Heart left ventricle (tissue), 16 donors: Measurements from ENCODE around the gene ANKRD22. TPM values are rescaled to one million over a fixed set of nuclear protein-coding genes. Genes with fewer than 3 reads are reported as not detected.
A peak's percentile ranks its signal among the peaks of the same experiment; 100 is the strongest.
"Not testable (repeated sequence)": the region's sequence is repeated elsewhere in the genome, so short reads cannot be mapped to it uniquely, and the experiment has no call there.

Source experiments
- ATAC-seq, 4 donors: fragments of 200-7000 bp; cut with Tn5 transposase; one replicate each; pipeline ENCODE4 v1.9.1; 2020 to 2022; ENCODE audit warnings: moderate library complexity in 4 of 4, mild to moderate bottlenecking in 3 of 4, moderate number of reproducible peaks in 1 of 4
- DNase-seq, 5 donors: peaks; one replicate each; pipeline ENCODE4 v3.0.0-alpha.2; 2020
- H3K27ac ChIP-seq, 12 donors: fragments of 200-600 bp; sonication (generic) in 4 of 12; one replicate each; pipeline versions ENCODE4 v1.5.0 to v1.8.0; 2016 to 2022; ENCODE audit warnings: mild to moderate bottlenecking in 2 of 12
- H3K27me3 ChIP-seq, 9 donors: fragments of 200-600 bp; sonication (generic) in 2 of 9; one replicate each; pipeline versions ENCODE4 v1.5.1 to v1.8.0; 2016 to 2022; ENCODE audit warnings: mild to moderate bottlenecking in 3 of 9
- H3K36me3 ChIP-seq, 9 donors: fragments of 200-600 bp; sonication (generic) in 2 of 9; one replicate each; pipeline versions ENCODE4 v1.5.0 to v1.8.0; 2018 to 2022; ENCODE audit warnings: mild to moderate bottlenecking in 2 of 9
- H3K4me1 ChIP-seq, 12 donors: fragments of 200-600 bp; sonication (generic) in 4 of 12; one replicate each; pipeline versions ENCODE4 v1.5.0 to v1.8.0; 2016 to 2022; ENCODE audit warnings: mild to moderate bottlenecking in 3 of 12
- H3K4me3 ChIP-seq, 12 donors: fragments of 200-600 bp; sonication (generic) in 4 of 12; one replicate each; pipeline versions ENCODE4 v1.5.0 to v1.8.0; 2017 to 2022; ENCODE audit warnings: mild to moderate bottlenecking in 9 of 12, moderate library complexity in 4 of 12
- H3K9me3 ChIP-seq, 12 donors: fragments of 200-600 bp; sonication (generic) in 4 of 12; one replicate each; pipeline versions ENCODE4 v1.5.0 to v1.8.0; 2016 to 2022; ENCODE audit warnings: mild to moderate bottlenecking in 1 of 12
- CTCF ChIP-seq, 12 donors: fragments of 200-600 bp; sonication (generic) in 4 of 12; IDR thresholded peaks; one replicate each; pipeline versions ENCODE4 v1.5.0 to v1.8.0; 2018 to 2022; ENCODE audit warnings: antibody characterized with exemption in 12 of 12, mild to moderate bottlenecking in 5 of 12
- POLR2A ChIP-seq, 2 donors: fragments of 450-650 bp; IDR thresholded peaks; one replicate each; pipeline ENCODE4 v1.6.1; 2017; ENCODE audit warnings: antibody characterized with exemption in 2 of 2, mild to moderate bottlenecking in 2 of 2, moderate library complexity in 2 of 2
- WGBS, 4 donors: extraction: QIAGEN DNeasy Blood & Tissue Kit in 2 of 4; methylation state at CpG; one replicate each; pipeline versions ENCODE4 v1.1.5 to v1.1.7; 2013 to 2018; 5-methylcytosine and 5-hydroxymethylcytosine counted together
- intact Hi-C, 10 donors: fragments of 100-400 bp; cut with DNase I; formaldehyde crosslinking; loops; one replicate each; pipeline versions ENCODE4 v1.11.1 to v1.14.2; 2022
- polyA plus RNA-seq, 2 donors: library from polyadenylated mRNA; stranded (reverse); fragments of 200-250 nt; gene quantifications; one replicate each; pipeline ENCODE4 v1.2.3, GENCODE V29; 2013
- total RNA-seq, 9 donors: library from RNA; depleted of rRNA in 2 of 9; stranded (reverse); fragments of >200 nt in 2 of 9; fragmentation: NEBNext Ultra II Directional in 3 of 9; extraction: Animal tissue kit (Norgen Biotek cat#: 25700) in 3 of 9; gene quantifications; one replicate each; pipeline versions ENCODE4 v1.1.0 to v1.2.4, GENCODE V29; 2016 to 2023
- donor health status: ischemic (EF 13 %, LVEDD 7.1; RV severe dilation, severe dysfunction).
- donor health status: healthy with polysubstance abuse.
- donor health status: DM: no; HTN: yes; CAD: no.
- donor health status: DM: no; HTN: no; CAD: no.
- donor health status: ischemic (EF 25% LVEDD 6.9; RV normal size, moderate dysfunction).
- donor health status: ischemic (EF 25% LVEDD 5.7; RV mildly dilated, moderate dysfunction).
- donor health status: healthy.
- donor health status: DM: yes; HTN: yes; CAD: no.
- donor health status: ischemic (EF 35%, LVEDD 5.7; RV mildly dilated, moderate dysfunction).
- donor health status: nonischemic (EF 11% LVEDD 7.7; RV severe dilation, severe dysfunction).
- donor health status: DM: yes; HTN: yes; CAD: no.
- donor health status: PGD.
- donor health status: ischemic (EF 29% LVEDD 5.4; RV normal size, mild dysfunction).
- donor health status: nonischemic (EF 23%, LVEDD 6.1; RV moderate dilation, normal function).

The ANKRD22 gene
- total and polyA plus RNA-seq, 11 donors: 0.12 to 5.9 (median 0.52) TPM; not detected in 8

GRCh38 chr10:88838766-88839350, 12.8 kb downstream of the ANKRD22 start:
- intact Hi-C loops: loop anchor here in 8 of 10 donors (1.0 to 5.0 kb wide), 7 partner anchors 38 to 383 kb away; partner anchors contain the start of gene STAMBPL1 (in 2 of the 8)
- no peak for TF ChIP-seq POLR2A (IDR thresholded peaks at IDR 0.05)
- TF ChIP-seq CTCF (IDR thresholded peaks at IDR 0.05): no peak
- H3K4me3 ChIP-seq: no peak overlapping the region
- ATAC-seq: no peak
- H3K27me3 ChIP-seq: no peaks in the 10 kb centered on the region
- H3K4me1 ChIP-seq: peaks cover 0 to 32% (median 0%) of the 10 kb centered on the region in 12 donors
- no peak overlapping the region for H3K27ac ChIP-seq
- 95 to 98% (median 96%) methylated on average over 5 of the region's 5 CpGs for WGBS, 4 donors
- no peaks in the 10 kb centered on the region for H3K36me3 ChIP-seq
- DNase-seq: no peak
- no peaks in the 10 kb centered on the region for H3K9me3 ChIP-seq

- not testable (repeated sequence) for ATAC-seq
These were observed 14.0 kb downstream of the ANKRD22 start for GRCh38 chr10:88837632-88838031.

GRCh38 chr10:88835910-88836221, 15.8 kb downstream of the ANKRD22 start:
- Histone ChIP-seq H3K36me3 (no peaks in the 10 kb centered on the region), H3K4me1 (peaks cover 0 to 28% (median 0%) of the 10 kb centered on the region in 12 donors), H3K9me3 (no peaks in the 10 kb centered on the region), H3K4me3 (no peak overlapping the region), H3K27ac (no peak overlapping the region), H3K27me3 (no peaks in the 10 kb centered on the region)
- WGBS, 4 donors: 11 to 17% (median 12%) methylated on average over 2 of the region's 2 CpGs
- intact Hi-C loops: loop anchor here (1.0 to 5.0 kb wide), 14 partner anchors 41 to 386 kb away; partner anchors contain the start of gene STAMBPL1 (in 3 of the 10)
- ATAC-seq (peak in 1 of 4 donors; percentile 14), DNase-seq (no peak)
- TF ChIP-seq CTCF (IDR thresholded peaks at IDR 0.05) (peak in 3 of 12 donors; percentile 0 to 19 (median 5)), POLR2A (IDR thresholded peaks at IDR 0.05) (no peak)

More at GRCh38 chr10:88837632-88838031, 14.0 kb downstream of the ANKRD22 start:
- H3K27ac ChIP-seq, H3K4me3 ChIP-seq, H3K36me3 ChIP-seq, H3K27me3 ChIP-seq, DNase-seq, H3K9me3 ChIP-seq: not testable (repeated sequence)
- intact Hi-C loops: loop anchor here in 9 of 10 donors (1.0 to 5.0 kb wide), 9 partner anchors 40 to 385 kb away; partner anchors contain the start of gene STAMBPL1 (in 2 of the 9)
- H3K4me1 ChIP-seq: peaks cover 0 to 38% (median 0%) of the 10 kb centered on the region in 12 donors

- WGBS, 4 donors: 19 to 20% (median 19%) methylated on average over 10 of the region's 10 CpGs
- Histone ChIP-seq H3K9me3 (no peaks in the 10 kb centered on the region), H3K27me3 (no peaks in the 10 kb centered on the region), H3K4me1 (peaks cover 0 to 31% (median 0%) of the 10 kb centered on the region in 12 donors), H3K27ac (peak overlapping the region in 1 of 12 donors; percentile 2), H3K4me3 (no peak overlapping the region), H3K36me3 (no peaks in the 10 kb centered on the region)
- TF ChIP-seq CTCF (IDR thresholded peaks at IDR 0.05): peak; percentile 79 to 95 (median 86)
- TF ChIP-seq POLR2A (IDR thresholded peaks at IDR 0.05): no peak
- intact Hi-C loops: loop anchor here in 9 of 10 donors (1.0 to 5.0 kb wide), 12 partner anchors 42 to 387 kb away; partner anchors contain the start of gene STAMBPL1 (in 3 of the 9)
- ATAC-seq: peak; percentile 81 to 97 (median 95)
- peak; percentile 81 to 91 (median 84) for DNase-seq
These were observed 16.3 kb downstream of the ANKRD22 start for GRCh38 chr10:88835096-88835909.
